GM21619 (cell line): ENCODE measurements around the gene ABCA10.
"Not testable (repeated sequence)": the region's sequence is repeated elsewhere in the genome, so short reads cannot be mapped to it uniquely, and the experiment has no call there.

Experiments
- ATAC-seq: cut with Tn5 transposase; IDR thresholded peaks from one replicate; pipeline ENCODE4 v1.9.1; 2021; ENCODE audit not compliant: unreplicated experiment

Gene ABCA10

GRCh38 chr17:69173118-69173517 lies 55.5 kb downstream of the ABCA10 start:
- no peak for ATAC-seq

GRCh38 chr17:69170377-69170776 lies 58.2 kb downstream of the ABCA10 start:
- ATAC-seq: no peak

- ATAC-seq: not testable (repeated sequence)
Measured at GRCh38 chr17:69168642-69169041, 60.0 kb downstream of the ABCA10 start.

GRCh38 chr17:69166957-69167356 lies 61.7 kb downstream of the ABCA10 start:
- no peak for ATAC-seq

- ATAC-seq: no peak
Measured at GRCh38 chr17:69164206-69164605, 64.4 kb downstream of the ABCA10 start.

- no peak for ATAC-seq
Measured at GRCh38 chr17:69159418-69159817, 69.2 kb downstream of the ABCA10 start.

- no peak for ATAC-seq
Measured at GRCh38 chr17:69154267-69154666, 74.4 kb downstream of the ABCA10 start.

- ATAC-seq: no peak
Measured at GRCh38 chr17:69150333-69150732, 78.3 kb downstream of the ABCA10 start.

GRCh38 chr17:69147460-69147859 lies 81.2 kb downstream of the ABCA10 start:
- no peak for ATAC-seq

- ATAC-seq: no peak
Measured at GRCh38 chr17:69144331-69145255, 84.0 kb downstream of the ABCA10 start.

GRCh38 chr17:69143683-69144231 lies 84.9 kb downstream of the ABCA10 start:
- no peak for ATAC-seq

GRCh38 chr17:69143151-69143550 lies 85.5 kb downstream of the ABCA10 start:
- no peak for ATAC-seq

GRCh38 chr17:69142175-69142802 lies 86.3 kb downstream of the ABCA10 start:
- ATAC-seq: no peak

- no peak for ATAC-seq
Measured at GRCh38 chr17:69141431-69142174, 87.0 kb downstream of the ABCA10 start, which contains the start of gene ABCA6. TSS of gene ABCA6 (minus strand) at chr17:69141895. CDS start at chr17:69140703, 1,192 bp downstream.

- no peak for ATAC-seq
Measured at GRCh38 chr17:69134112-69134511, 94.5 kb downstream of the ABCA10 start.

GRCh38 chr17:69130627-69131296 lies 97.9 kb downstream of the ABCA10 start:
- ATAC-seq: no peak

GRCh38 chr17:69123626-69124025 lies 105.0 kb downstream of the ABCA10 start:
- no peak for ATAC-seq

GRCh38 chr17:69122065-69122464 lies 106.6 kb downstream of the ABCA10 start:
- no peak for ATAC-seq

- peak; percentile 44 for ATAC-seq
Measured at GRCh38 chr17:69117855-69118784, 110.5 kb downstream of the ABCA10 start.
